Transverse colon (tissue), 4 donors: ENCODE measurements around the gene PROK1. TPM values are rescaled to one million over a fixed set of nuclear protein-coding genes. Genes with fewer than 3 reads are reported as not detected.
A peak's percentile ranks its signal among the peaks of the same experiment; 100 is the strongest.
"Not testable (repeated sequence)": the region's sequence is repeated elsewhere in the genome, so short reads cannot be mapped to it uniquely, and the experiment has no call there.

Source experiments
- DNase-seq: peaks from one replicate; pipeline ENCODE4 v3.0.0-alpha.2; 2019
- H3K27ac ChIP-seq, 4 donors: fragments of 200-600 bp; sonication (generic); 2 replicates each; pipeline ENCODE4 v1.5.1; 2016 to 2018; ENCODE audit warnings: inconsistent platforms in 4 of 4
- H3K27me3 ChIP-seq: fragments of 200-600 bp; sonication (generic); 2 replicates; pipeline ENCODE4 v1.5.1; 2017; ENCODE audit warnings: inconsistent platforms
- H3K36me3 ChIP-seq, 4 donors: fragments of 200-600 bp; sonication (generic); 2 replicates each; pipeline ENCODE4 v1.5.1; 2017 to 2019; ENCODE audit warnings: inconsistent platforms in 4 of 4
- H3K4me1 ChIP-seq, 4 donors: fragments of 200-600 bp; sonication (generic); 2 replicates each; pipeline ENCODE4 v1.5.1; 2017 to 2020; ENCODE audit warnings: inconsistent platforms in 4 of 4
- H3K4me3 ChIP-seq, 4 donors: fragments of 200-600 bp; sonication (generic); 1 replicate in 1 of 4; 2 replicates in 3 of 4; pipeline versions ENCODE4 v1.5.1 to v1.6.1; 2017 to 2019; ENCODE audit warnings: inconsistent platforms in 4 of 4
- H3K9me3 ChIP-seq, 2 donors: fragments of 200-600 bp; sonication (generic); 2 replicates each; pipeline ENCODE4 v1.5.1; 2017 to 2019; ENCODE audit warnings: inconsistent platforms in 2 of 2
- EP300 ChIP-seq: sonication (generic); formaldehyde crosslinking; IDR thresholded peaks from one replicate; pipeline ENCODE4 v1.6.1; 2017; ENCODE audit warnings: antibody characterized with exemption, low read depth
- POLR2A ChIP-seq: fragments of 450-650 bp; IDR thresholded peaks from one replicate; pipeline ENCODE4 v1.6.1; 2016; ENCODE audit warnings: antibody characterized with exemption, mild to moderate bottlenecking, moderate library complexity
- POLR2AphosphoS5 ChIP-seq, 3 donors: sonication (generic); formaldehyde crosslinking; IDR thresholded peaks; one replicate each; pipeline ENCODE4 v1.6.1; 2016; ENCODE audit warnings: antibody characterized with exemption in 3 of 3
- WGBS, 2 donors: methylation state at CpG; one replicate each; pipeline ENCODE4 v1.1.5; 2018; ENCODE audit warnings: low coverage in 1 of 2; 5-methylcytosine and 5-hydroxymethylcytosine counted together
- in situ Hi-C, 4 donors: fragments of 200-750 bp; cut with MboI; loops; one replicate each; pipeline versions ENCODE4 v1.15.0 to v1.15.1; 2017; ENCODE audit warnings: low sequenced_read_pairs in 3 of 4, low pct_ligation_motif_present in 1 of 4, low pct_unique_long_range_greater_than_20kb in 1 of 4
- intact Hi-C: fragments of 100-400 bp; cut with DNase I; formaldehyde crosslinking; loops from one replicate; pipeline ENCODE4 v1.15.1; 2023; ENCODE audit warnings: low total_unique reads
- total RNA-seq, 4 donors: library from RNA; depleted of rRNA; stranded (reverse); fragments of >200 nt; gene quantifications; one replicate each; pipeline ENCODE4 v1.1.0, GENCODE V29; 2016
- TF ChIP-seq, protein P1 (sequence below), 5 experiments: fragments of 200-600 bp in 3 of 5; fragments of 450-650 bp in 2 of 5; sonication (generic) in 3 of 5; IDR thresholded peaks; 1 replicate in 2 of 5; 2 replicates in 3 of 5; pipeline ENCODE4 v1.5.1; 2016 to 2017; ENCODE audit warnings: antibody characterized with exemption in 5 of 5, inconsistent platforms in 3 of 5, mild to moderate bottlenecking in 2 of 5, moderate library complexity in 1 of 5

PROK1 gene
- total RNA-seq, 4 donors from 2014 or later = not detected

DNA sequence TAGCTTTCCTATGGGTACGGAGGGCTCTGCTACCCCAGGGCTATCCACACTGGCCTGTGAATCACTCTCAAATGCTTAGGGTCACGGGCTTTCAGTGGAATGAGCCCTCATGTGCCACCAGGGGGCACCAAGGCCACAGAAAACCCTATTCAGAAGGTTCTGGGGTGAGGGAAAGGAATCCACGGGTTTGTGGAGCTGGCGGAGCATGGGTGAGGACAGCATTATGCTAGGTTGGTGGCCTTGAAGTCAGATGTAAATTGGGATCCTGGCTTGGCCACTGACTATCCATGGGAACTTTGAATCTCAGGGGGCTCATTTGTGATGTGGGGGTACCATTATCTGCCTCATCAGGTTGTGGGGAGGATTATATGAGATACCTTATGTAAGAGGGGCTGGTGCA lies 38.4 kb upstream of the PROK1 start:
- intact Hi-C loops = loop anchor here (5.0 kb wide), 1 partner anchor 50 kb away; no protein-coding TSS in a partner anchor
- in situ Hi-C loops = no loop called here
- H3K27me3 ChIP-seq = no peaks in the 10 kb centered on the region
- no peak overlapping the region for H3K4me3 ChIP-seq
- TF ChIP-seq, protein P1, sequence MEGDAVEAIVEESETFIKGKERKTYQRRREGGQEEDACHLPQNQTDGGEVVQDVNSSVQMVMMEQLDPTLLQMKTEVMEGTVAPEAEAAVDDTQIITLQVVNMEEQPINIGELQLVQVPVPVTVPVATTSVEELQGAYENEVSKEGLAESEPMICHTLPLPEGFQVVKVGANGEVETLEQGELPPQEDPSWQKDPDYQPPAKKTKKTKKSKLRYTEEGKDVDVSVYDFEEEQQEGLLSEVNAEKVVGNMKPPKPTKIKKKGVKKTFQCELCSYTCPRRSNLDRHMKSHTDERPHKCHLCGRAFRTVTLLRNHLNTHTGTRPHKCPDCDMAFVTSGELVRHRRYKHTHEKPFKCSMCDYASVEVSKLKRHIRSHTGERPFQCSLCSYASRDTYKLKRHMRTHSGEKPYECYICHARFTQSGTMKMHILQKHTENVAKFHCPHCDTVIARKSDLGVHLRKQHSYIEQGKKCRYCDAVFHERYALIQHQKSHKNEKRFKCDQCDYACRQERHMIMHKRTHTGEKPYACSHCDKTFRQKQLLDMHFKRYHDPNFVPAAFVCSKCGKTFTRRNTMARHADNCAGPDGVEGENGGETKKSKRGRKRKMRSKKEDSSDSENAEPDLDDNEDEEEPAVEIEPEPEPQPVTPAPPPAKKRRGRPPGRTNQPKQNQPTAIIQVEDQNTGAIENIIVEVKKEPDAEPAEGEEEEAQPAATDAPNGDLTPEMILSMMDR (IDR thresholded peaks at IDR 0.05) = peak; percentile 55 to 68 (median 65)
- TF ChIP-seq POLR2AphosphoS5 (IDR thresholded peaks at IDR 0.05) (no peak), EP300 (no peak), POLR2A (no peak)
- WGBS, 2 donors = 16% methylated on average over 4 of the region's 4 CpGs; no CpG with 5 or more reads in 1 of the 2 donors
- no peaks in the 10 kb centered on the region for H3K36me3 ChIP-seq
- DNase-seq = peak; percentile 67
- H3K27ac ChIP-seq = no peak overlapping the region
- H3K9me3 ChIP-seq = no peaks in the 10 kb centered on the region
- peaks cover 0 to 10% (median 6%) of the 10 kb centered on the region in 4 donors for H3K4me1 ChIP-seq

DNA sequence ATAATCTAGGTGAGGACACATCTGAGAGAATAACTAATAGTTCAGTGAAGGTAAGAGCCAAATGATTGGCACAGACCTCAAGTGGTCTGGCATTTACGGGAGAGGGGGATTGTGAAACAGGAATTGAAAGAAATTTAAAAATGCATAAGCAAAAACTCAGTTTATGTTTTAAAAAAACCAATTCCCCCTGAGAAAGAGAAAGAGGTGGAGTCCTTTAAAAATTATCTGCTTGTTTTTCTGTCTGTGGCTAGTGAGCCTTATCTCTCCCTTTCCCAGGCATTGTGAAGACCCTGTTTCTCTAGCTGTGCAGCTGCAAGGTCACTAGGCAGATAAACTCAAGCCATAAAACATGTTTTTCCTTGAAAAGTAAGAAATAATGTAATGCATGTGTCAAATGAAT lies 37.9 kb upstream of the PROK1 start:
- H3K9me3 ChIP-seq = not testable (repeated sequence)
- 64 to 67% methylated on average over 1 of the region's 1 CpG for WGBS, 2 donors

DNA sequence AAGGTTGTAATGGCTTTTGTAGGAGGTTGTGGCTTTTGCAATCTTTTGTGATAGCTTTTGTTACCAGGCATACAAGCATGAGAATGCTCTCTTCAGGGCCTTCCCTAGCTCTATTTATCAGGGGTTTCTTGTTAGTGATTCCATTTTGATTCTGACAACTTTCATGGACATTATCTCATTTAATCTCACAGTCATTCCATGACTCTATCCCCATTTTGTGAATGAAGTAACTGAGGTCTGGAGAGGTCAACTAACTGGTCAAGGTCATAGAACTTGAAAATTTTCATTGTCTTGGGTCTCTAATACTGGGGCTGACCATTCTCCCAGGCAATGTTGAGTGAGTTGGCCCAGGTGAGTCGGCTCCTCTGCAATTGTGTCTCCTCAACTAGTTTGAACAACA lies 32.2 kb upstream of the PROK1 start:
- Histone ChIP-seq H3K9me3 (no peaks in the 10 kb centered on the region), H3K27me3 (no peaks in the 10 kb centered on the region), H3K4me1 (no peaks in the 10 kb centered on the region), H3K4me3 (no peak overlapping the region), H3K36me3 (no peaks in the 10 kb centered on the region), H3K27ac (no peak overlapping the region)
- TF ChIP-seq EP300 (no peak), POLR2AphosphoS5 (IDR thresholded peaks at IDR 0.05) (no peak), POLR2A (no peak)
- TF ChIP-seq, protein P1 (IDR thresholded peaks at IDR 0.05) = no peak
- intact Hi-C loops (no loop called here), in situ Hi-C loops (no loop called here)
- DNase-seq = no peak
- whole genome bisulfite sequencing, 2 donors = 81 to 83% methylated on average over 1 of the region's 1 CpG

More for the DNA sequence above, 37.9 kb upstream of the PROK1 start:
- H3K4me3 ChIP-seq, H3K27ac ChIP-seq, DNase-seq, H3K36me3 ChIP-seq, H3K27me3 ChIP-seq, in situ Hi-C loops, H3K4me1 ChIP-seq: not testable (repeated sequence)
- intact Hi-C loops = loop anchor here (5.0 kb wide), 1 partner anchor 49 kb away; no protein-coding TSS in a partner anchor

DNA sequence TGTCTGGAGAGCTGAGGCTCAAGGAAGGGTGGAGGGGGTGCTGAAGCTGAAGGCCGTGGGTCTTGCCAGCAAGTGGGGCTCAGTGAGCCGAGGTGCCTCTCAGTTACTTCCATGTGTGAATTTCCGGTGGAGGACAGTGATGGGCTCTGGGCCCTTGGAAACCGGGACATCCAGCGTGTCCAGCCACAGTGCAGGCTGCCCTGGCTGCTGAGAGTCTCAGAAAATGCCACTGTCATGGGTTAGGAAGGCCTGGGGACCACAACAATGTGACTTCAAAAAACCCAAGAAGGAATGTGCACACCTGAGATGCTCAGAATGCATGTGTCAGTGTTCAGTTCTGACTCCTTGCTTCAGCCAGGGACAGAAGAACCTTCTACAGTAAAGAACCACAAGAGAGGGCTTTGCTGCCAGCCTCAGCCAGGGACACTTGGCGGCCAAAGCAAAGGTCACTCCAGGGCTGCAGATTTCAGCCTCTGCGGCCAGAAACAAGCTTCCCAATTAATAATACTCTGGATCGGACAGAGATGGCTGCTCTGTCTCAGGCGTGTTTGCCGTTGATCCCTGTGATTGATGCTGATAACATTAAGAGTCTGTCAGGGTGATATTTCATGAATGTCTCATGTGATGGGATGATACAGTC lies 30.8 kb upstream of the PROK1 start:
- no peak overlapping the region for H3K4me3 ChIP-seq
- H3K27me3 ChIP-seq = no peaks in the 10 kb centered on the region
- H3K4me1 ChIP-seq = no peaks in the 10 kb centered on the region
- in situ Hi-C loops = loop anchor here in 1 of 4 donors (5.0 kb wide), 1 partner anchor 42 kb away; no protein-coding TSS in a partner anchor
- H3K9me3 ChIP-seq = no peaks in the 10 kb centered on the region
- DNase-seq = no peak
- no peak overlapping the region for H3K27ac ChIP-seq
- WGBS, 2 donors = 86% methylated on average over 10 of the region's 10 CpGs; no CpG with 5 or more reads in 1 of the 2 donors
- H3K36me3 ChIP-seq = no peaks in the 10 kb centered on the region
- intact Hi-C loops = no loop called here
- no peak for TF ChIP-seq POLR2AphosphoS5 (IDR thresholded peaks at IDR 0.05)
- TF ChIP-seq POLR2A = no peak

DNA sequence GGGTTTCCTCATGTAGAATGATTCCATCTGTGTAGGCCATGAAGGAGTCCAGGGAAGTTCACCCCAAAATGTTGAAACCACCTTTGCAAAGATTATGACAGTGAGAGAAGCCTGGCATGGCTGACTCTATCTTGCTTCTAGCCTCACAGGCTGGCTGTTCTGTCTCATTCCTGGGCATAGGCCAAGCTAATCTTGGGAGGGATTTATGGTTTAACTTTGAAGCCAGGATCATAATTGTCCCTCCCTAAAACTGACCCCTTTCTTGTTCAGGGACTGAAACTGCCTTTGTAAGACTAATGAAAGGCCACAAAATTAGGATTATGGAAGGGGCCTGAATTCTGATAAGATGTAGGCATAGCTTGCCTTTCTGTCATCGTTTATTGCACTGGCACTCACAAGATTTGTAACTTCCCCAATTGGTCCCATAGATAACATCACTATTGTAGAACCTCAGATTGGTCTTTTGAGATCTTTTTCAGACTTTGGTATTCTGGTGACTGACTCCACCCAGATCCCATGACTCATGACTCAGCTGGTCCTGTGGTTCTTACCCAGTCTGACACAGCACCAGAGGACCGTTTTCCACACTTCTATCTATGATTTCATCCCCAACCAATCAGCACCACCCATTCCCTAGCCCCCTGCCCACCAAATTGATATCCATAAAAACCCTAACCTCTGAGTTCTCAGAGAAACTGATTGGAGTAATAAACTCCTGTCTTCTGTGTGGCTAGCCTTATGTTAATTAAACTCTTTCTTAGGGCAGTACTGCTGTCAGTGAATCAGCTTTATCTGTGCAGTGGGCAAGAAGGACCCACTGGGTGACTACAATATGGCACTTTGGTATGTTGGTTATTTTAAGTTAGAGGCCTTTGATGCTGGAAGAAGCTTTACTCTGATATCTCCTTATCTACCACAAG lies 29.8 kb upstream of the PROK1 start:
- intact Hi-C loops = no loop called here
- no peaks in the 10 kb centered on the region for H3K4me1 ChIP-seq
- H3K27ac ChIP-seq = no peak overlapping the region
- no peaks in the 10 kb centered on the region for H3K27me3 ChIP-seq
- H3K36me3 ChIP-seq = no peaks in the 10 kb centered on the region
- WGBS, 2 donors = 29 to 50% methylated on average over 1 to 2 of the region's 2 CpGs
- no peak overlapping the region for H3K4me3 ChIP-seq
- H3K9me3 ChIP-seq = no peaks in the 10 kb centered on the region
- in situ Hi-C loops = loop anchor here in 1 of 4 donors (5.0 kb wide), 1 partner anchor 41 kb away; no protein-coding TSS in a partner anchor
- no peak for DNase-seq
- TF ChIP-seq EP300 = no peak
- no peak for TF ChIP-seq POLR2AphosphoS5 (IDR thresholded peaks at IDR 0.05)
- TF ChIP-seq, protein P1 (IDR thresholded peaks at IDR 0.05) = no peak
- TF ChIP-seq POLR2A = no peak
